GM19193 (cell line): ENCODE data around the gene RPL22L1.

Experiments used
- POLR2A ChIP-seq: IDR thresholded peaks from 4 replicates; pipeline ENCODE4 v1.6.1; 2011; ENCODE audit not compliant: insufficient read depth, insufficient read length; ENCODE audit errors: extremely low read depth

Gene RPL22L1

DNA sequence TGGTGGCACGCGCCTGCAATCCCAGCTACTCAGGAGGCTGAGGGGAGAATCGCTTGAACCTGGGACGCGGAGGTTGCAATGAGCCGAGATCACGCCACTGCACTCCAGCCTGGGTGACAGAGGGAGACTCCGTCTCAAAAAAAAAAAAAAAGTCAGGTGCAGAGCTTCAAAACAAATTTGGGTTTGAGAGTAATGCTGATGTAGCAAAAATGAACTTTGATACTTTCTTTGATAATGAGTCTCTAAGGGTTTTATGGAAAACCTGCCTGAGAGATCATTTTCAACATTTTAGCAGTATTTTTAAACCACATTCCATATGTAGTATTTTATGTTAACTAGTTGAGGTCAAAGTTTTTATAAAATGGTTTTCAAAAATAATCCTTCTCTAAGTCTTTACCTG is 23.9 kb upstream of the RPL22L1 start:
- TF ChIP-seq POLR2A: no peak

DNA sequence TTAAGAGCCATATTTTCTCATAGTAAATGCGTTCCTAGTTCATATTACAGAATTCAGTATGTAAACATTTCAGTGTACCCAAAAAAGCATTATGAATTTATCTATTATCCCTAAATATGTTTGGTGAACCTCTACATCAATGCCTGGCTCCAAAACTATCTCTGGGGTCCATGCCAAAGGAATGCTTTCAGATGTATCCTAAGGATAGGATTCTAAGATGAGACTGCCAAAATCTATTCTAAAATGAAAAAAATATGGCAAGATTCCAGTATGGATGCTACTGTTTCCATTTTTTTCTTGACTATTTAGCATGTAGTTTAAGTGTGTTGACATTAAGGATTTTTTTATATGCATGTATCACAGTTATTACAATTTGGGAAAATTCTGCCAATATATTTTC is 19.6 kb upstream of the RPL22L1 start:
- TF ChIP-seq POLR2A: no peak

DNA sequence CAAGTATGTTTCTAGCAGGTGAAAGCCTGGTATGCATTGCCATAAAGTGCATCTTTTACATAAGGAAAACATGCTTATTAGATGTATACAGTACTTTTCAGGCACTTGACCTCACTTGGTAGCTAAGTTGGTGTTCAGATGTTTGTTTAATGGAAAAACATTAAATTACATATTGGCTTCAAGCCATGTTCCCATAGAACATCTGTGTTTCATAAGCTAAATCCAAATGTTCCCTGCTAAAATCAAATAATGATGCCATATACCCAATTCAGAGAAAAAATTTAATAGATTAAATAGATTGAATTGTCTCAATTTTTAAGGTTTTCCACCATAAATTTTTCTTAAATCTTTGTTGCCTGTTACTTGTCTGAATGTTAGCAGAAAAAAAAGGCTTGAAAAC is 19.1 kb upstream of the RPL22L1 start:
- no peak for TF ChIP-seq POLR2A

DNA sequence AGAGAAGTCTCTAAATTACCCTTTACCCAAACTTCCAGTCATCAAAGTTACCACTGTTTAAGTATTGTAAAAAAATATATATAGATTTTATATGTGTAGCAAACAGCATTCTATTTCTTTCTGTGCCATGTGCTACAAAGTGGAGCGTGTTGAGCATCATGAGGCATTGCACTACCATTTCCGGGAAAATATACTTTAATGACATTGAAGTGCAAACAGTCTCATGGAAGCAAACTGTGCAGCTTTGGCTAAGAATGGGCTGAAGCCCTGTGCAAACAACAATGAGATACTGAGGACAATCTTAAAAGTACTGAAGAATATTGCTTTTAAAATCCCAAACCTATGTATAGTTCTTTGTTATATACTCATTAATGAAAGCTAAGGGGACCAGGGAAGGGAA is 6.5 kb upstream of the RPL22L1 start:
- no peak for TF ChIP-seq POLR2A

DNA sequence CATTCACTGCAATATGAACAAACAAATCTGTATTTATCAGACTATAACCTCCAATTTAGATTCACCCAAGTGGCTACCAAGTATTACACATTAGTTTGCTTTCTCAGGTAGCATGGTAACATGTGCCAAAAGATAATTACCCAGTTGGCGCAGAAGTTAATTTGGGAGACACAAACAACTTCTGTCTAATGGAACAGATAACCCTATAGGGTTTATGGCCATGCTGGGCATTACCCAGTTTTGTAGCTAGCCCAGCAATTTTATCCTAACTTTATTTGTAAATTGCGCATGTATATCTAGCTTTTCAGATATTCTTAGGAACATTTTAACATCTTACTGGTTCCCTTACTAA is 780 bp downstream of the RPL22L1 start:
- TF ChIP-seq POLR2A: no peak

DNA sequence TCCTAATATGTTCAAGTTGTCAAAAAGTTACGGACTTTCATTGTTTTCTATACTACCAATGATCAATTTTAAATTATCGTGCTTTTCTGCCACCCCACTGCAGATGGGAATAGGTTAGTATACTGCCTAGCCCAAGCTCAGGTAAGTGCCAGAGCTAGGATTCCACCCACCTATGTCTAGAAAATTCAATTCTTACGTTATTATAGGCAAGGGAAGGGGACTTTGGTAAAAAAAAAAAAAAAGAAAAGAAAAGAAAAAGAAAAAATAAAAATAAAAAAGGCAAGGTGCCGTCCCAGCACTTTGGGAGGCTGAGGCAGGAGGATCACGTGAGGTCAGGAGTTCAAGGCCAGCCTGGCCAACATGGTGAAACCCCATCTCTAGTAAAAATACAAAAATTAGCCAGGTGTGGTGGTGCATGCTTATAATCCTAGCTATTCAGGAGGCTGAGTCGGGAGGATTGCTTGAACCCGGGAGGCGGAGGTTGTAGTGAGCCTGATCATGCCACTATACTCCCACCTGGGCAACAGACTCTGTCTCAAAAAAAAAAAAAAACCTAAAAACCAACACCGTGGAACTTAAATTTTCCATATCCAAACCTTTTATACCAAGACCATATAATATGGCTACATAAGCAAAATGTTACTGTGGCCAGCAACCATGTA is 1.3 kb downstream of the RPL22L1 start:
- TF ChIP-seq POLR2A: no peak

DNA sequence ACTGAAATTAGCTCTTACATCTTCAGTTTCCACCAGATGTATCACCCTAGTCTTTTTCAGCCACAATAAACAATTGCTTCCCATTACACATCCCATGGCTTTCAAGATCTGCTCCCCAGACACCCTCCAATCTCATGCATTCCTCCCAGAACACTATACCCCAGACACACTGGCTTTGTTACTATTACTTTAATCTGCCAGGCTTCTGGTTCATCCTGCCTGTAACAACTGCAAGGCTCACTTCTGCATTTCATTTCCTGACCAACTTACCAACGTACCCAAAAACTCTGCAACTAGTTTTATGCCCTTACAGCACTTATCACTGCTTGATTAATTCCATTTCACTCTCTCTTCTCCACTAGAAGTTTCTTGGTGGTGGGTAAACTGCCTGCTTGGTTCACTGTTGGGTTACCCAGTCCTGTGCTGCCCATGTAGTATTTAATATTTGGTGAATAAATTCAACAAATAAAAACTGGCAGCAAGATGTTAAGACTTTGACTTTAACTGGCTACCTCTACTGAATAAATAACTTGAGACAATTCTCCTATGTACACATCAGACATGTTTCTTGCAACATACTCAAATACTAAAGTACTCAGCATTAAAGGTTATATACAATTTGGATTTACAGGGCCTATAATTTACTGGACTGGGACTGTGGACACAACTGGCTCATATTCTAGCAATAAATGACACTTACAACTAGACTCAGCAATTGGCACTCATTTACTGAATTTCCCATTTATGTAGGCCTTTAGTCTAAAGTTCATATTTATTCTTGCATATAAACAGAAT is 2.7 kb downstream of the RPL22L1 start:
- no peak for TF ChIP-seq POLR2A

DNA sequence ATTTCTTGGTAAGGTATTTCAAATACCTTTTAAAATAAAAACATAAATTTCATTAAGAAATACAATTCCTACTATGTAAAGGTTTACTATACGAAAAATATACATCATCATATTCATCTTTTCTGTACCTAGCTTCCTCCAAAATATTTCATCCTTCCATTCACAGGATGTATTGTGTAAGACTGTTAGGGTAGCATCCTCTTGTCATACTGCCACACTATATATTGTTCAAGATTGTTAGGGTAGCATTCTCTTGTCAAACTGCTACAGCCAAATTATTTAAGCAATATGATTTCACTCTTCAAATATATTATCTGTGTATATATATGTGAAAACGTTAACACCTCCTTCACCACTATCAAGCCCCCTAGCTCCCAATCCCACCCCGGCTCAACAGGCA is 3.5 kb downstream of the RPL22L1 start:
- no peak for TF ChIP-seq POLR2A

DNA sequence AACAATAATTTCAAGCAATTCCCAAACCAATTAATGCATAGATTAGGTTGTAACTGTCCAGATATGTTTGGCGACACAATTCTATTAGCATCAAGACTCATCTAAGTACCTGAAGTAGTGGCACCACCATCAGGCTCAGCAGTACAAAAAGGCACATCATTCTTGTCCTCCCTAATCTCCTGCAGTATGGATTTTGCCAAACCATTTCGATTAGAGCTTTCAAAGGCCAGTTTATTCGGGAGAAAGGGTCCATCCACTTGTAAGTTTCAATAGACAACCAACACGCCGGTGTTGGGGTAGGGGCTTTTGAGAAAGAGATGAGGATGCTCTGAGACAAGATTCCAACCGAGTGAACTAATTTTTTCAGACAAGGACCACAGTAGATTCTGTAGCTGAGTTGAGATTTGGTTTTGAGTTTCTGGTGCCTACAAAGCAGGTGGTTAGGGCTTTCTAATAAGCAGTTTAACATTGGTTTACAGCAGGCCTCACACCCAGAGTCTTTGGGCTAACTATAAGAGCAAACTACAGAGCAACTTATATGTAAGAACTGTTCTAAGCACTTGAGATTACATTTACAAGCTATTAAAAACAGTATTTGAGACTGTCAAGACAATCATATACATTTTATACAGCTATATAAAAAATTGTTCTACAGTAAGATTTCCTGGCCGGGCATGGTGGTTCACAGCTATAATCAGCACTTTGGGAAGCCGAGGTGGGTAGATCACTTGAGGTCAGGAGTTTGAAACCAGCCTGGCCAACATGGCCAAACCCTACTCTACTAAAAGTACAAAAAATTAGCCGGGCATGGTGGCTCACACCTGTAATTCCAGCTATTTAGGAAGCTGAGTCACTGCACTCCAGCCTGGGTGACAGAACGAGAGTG is 4.5 kb downstream of the RPL22L1 start:
- no peak for TF ChIP-seq POLR2A

DNA sequence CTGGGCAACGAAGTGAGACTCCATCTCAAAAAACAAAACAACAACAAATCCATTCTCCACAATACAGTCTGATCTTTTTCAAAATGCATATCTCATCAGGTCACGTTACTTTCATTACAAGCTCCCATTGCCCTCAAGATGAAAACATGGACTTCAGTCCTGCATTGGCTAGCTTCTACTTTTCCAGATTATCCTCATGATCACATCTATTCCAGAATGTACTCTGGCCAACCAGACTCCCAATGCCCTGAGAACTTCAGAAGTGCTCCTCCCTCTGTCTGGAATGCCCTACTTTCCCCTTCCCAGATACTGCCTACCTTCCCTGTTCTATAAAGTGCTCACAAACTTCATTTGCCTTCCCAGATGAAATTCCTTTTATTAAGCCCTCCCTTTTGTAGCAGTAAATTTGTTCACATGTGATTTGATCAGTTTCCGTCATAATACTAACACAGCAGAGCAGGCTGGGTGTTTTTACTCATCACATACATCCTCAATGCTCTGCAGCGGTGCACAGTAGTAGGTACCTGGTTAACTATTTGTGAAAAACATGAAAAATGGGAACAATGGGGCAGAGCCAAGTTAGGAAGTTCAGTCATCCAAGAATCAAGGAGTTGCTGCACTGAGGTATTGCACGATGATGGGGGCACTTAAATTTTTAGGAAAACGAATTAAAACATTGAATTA is 5.3 kb downstream of the RPL22L1 start:
- TF ChIP-seq POLR2A: no peak

DNA sequence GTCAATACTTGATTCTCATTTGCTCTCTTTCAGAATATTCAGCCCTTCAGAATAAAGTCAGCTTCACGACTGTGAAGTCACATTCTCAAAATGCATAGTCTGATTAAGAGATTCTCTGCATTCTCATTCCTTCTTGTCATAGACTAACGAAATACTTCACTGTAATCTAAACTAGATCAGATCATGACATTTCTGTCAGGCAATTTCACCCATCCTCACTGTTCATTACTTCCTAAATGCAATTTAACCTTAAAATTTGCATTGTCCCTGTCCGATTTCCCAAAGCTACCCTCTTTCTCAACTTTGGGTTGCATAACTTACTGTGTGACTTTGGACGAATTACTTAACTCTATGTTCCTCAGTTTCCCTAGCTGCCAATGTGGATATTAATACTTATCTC is 6.2 kb downstream of the RPL22L1 start:
- no peak for TF ChIP-seq POLR2A

DNA sequence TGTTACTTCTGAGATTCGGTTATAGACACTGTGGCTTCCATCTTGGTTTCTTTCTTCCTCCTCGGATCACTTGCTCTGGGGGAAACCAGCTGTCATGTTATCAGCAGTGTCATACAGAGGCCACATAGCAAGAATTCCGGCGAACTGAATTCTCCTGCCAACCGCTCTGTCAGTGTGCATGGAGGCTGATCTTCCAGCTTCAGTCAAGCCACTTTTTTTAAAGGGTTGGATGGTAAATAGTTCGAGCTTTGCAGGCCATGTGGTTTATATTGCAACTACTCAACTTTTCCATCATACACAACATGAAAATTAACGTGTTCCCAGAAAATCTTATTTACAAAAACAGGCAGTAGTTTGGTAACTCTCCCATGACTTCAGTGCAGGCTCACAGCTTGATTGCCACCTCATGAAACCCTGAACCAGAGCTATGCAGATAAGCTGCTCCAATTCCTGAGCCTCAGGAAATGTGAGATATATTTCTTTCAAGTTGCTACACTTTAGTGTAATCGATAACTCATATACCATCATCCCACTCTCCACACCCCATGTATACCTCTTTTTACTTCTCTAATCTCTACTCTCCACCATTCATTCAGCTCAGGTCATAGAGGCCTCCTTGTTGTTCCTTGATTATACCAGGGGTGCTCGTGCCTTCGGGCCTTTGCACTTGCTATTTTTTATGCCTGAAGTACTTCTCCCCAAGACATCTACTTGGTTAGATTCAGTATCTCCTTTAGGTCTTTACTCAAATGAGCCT is 7.2 kb downstream of the RPL22L1 start:
- TF ChIP-seq POLR2A: no peak

DNA sequence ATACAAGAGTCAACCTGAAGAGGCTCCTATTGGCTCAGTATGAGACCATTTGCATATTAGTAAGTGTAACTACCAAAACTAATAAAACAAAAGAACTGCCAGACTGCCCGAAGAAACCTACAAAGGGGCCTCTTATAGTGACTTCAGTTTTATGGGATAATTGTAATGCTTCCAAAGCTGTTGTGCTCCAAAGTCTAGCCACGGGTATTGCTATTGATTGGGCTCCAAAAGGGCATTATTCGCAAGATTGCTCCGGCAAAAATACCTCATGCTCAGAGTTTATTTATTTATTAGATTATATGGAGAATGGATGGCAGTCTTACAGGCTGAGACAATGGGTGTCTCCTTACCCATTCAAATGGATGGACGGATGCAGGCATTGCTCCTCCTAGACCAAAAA is 11.4 kb downstream of the RPL22L1 start:
- TF ChIP-seq POLR2A: no peak

DNA sequence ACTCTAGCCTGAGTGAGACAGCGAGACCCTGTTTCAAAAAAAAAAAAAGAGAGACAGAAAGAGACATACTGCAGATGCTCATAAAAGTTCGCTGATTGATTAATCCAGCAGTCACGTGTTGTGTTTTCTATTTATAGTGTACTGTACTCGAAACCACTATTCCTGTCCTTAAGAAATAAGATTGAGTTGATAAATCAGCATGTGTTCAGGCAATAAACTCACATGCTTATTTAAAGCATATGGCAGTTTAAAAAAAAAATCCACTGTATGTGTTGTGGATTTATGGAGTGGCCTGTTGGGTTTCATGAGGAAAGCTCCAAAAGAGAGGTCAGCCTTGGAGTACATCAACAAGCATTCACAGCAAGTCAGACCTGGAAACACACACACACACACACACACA is 17.7 kb downstream of the RPL22L1 start:
- TF ChIP-seq POLR2A: no peak
